ENCODE results near the gene CAMK2D. TPM values are rescaled to one million over a fixed set of nuclear protein-coding genes. Genes with fewer than 3 reads are reported as not detected.

Gene CAMK2D
- total RNA-seq, 1 donor from 2014 or later, result 41.3 TPM

- DNase-seq (ENCODE audit: low spot score), result no peak
- intact Hi-C loops (cut with DNase I), result no loop called here
Measured at GRCh38 chr4:113476800-113477199, 284.7 kb downstream of the CAMK2D start.

GRCh38 chr4:113474017-113474416, 287.5 kb downstream of the CAMK2D start:
- ATAC-seq, result no peak
- no peak for DNase-seq (ENCODE audit: low spot score)
- intact Hi-C loops (cut with DNase I), result no loop called here

More at GRCh38 chr4:113476800-113477199, 284.7 kb downstream of the CAMK2D start:
- ATAC-seq, result no peak

- intact Hi-C loops (cut with DNase I), result no loop called here
Measured at GRCh38 chr4:113472864-113473263, 288.7 kb downstream of the CAMK2D start.

GRCh38 chr4:113471146-113471860, 290.2 kb downstream of the CAMK2D start:
- intact Hi-C loops (cut with DNase I), result no loop called here
- DNase-seq (ENCODE audit: low spot score), result no peak
- no peak for ATAC-seq

More at GRCh38 chr4:113472864-113473263, 288.7 kb downstream of the CAMK2D start:
- no peak for ATAC-seq
- DNase-seq (ENCODE audit: low spot score), result no peak

GRCh38 chr4:113469926-113470325, 291.6 kb downstream of the CAMK2D start:
- ATAC-seq, result no peak

GRCh38 chr4:113469023-113469390, 292.5 kb downstream of the CAMK2D start:
- intact Hi-C loops (cut with DNase I), result no loop called here
- ATAC-seq, result no peak
- DNase-seq (ENCODE audit: low spot score), result no peak

More at GRCh38 chr4:113469926-113470325, 291.6 kb downstream of the CAMK2D start:
- intact Hi-C loops (cut with DNase I), result no loop called here
- DNase-seq (ENCODE audit: low spot score), result no peak

- DNase-seq (ENCODE audit: low spot score) (peak; percentile 74), ATAC-seq (peak; percentile 95)
- intact Hi-C loops (cut with DNase I), result no loop called here
Measured at GRCh38 chr4:113468165-113469022, 293.1 kb downstream of the CAMK2D start.

- intact Hi-C loops (cut with DNase I), result no loop called here
- no peak for DNase-seq (ENCODE audit: low spot score)
- peak; percentile 82 for ATAC-seq
Measured at GRCh38 chr4:113467581-113467980, 294.0 kb downstream of the CAMK2D start.

- intact Hi-C loops (cut with DNase I), result no loop called here
- no peak for DNase-seq (ENCODE audit: low spot score)
- ATAC-seq, result no peak
Measured at GRCh38 chr4:113462286-113462685, 299.3 kb downstream of the CAMK2D start.

- intact Hi-C loops (cut with DNase I), result no loop called here
- no peak for DNase-seq (ENCODE audit: low spot score)
- no peak for ATAC-seq
Measured at GRCh38 chr4:113461281-113461680, 300.3 kb downstream of the CAMK2D start.

- intact Hi-C loops (cut with DNase I), result no loop called here
- ATAC-seq (no peak), DNase-seq (ENCODE audit: low spot score) (no peak)
Measured at GRCh38 chr4:113457886-113458285, 303.7 kb downstream of the CAMK2D start.

- ATAC-seq, result no peak
- intact Hi-C loops (cut with DNase I), result no loop called here
- DNase-seq (ENCODE audit: low spot score), result no peak
Measured at GRCh38 chr4:113457121-113457520, 304.4 kb downstream of the CAMK2D start.

- no peak for DNase-seq (ENCODE audit: low spot score)
- intact Hi-C loops (cut with DNase I), result no loop called here
Measured at GRCh38 chr4:113455061-113455460, 306.5 kb downstream of the CAMK2D start.

GRCh38 chr4:113452868-113453620, 308.5 kb downstream of the CAMK2D start:
- no peak for DNase-seq (ENCODE audit: low spot score)
- ATAC-seq, result no peak
- intact Hi-C loops (cut with DNase I), result no loop called here

More at GRCh38 chr4:113455061-113455460, 306.5 kb downstream of the CAMK2D start:
- ATAC-seq, result no peak

GRCh38 chr4:113452152-113452551, 309.4 kb downstream of the CAMK2D start:
- intact Hi-C loops (cut with DNase I), result no loop called here
- DNase-seq (ENCODE audit: low spot score), result no peak
- no peak for ATAC-seq

- peak; percentile 35 for ATAC-seq
- intact Hi-C loops (cut with DNase I), result no loop called here
- DNase-seq (ENCODE audit: low spot score), result no peak
Measured at GRCh38 chr4:113450295-113451080, 311.1 kb downstream of the CAMK2D start.

- DNase-seq (ENCODE audit: low spot score), result no peak
- peak; percentile 65 for ATAC-seq
- intact Hi-C loops (cut with DNase I), result no loop called here
Measured at GRCh38 chr4:113449410-113449974, 312.0 kb downstream of the CAMK2D start.

GRCh38 chr4:113447769-113448168, 313.8 kb downstream of the CAMK2D start:
- intact Hi-C loops (cut with DNase I), result no loop called here
- DNase-seq (ENCODE audit: low spot score) (no peak), ATAC-seq (no peak)
